Measurements from ENCODE around the gene LRRC8D. TPM values are rescaled to one million over a fixed set of nuclear protein-coding genes. Genes with fewer than 3 reads are reported as not detected.

LRRC8D gene
- total RNA-seq, 4 donors from 2014 or later, result 14.4 to 17.7 (median 15.7) TPM

DNA sequence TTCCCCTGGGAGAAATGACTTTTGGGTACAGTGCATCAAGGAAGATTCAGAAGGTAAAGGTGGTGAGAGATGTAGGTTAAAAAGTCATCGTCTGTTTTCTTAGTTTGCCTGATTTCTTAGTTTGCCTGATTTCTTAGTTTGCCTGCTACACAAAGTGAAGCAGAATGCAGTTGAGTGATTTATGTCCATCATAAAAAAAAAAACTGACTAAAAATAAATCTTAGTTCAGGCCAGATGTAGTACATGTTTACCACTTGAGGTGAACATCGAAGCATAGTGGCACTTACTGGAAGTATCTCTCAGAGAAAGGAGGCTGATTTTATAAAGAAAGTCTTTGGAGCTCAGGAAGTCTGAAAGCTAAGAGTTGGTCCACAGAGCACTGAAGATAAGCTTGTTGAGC, 79.5 kb downstream of the LRRC8D start:
- intact Hi-C loops (cut with DNase I; ENCODE audit: low total_unique reads), result no loop called here
- H3K4me3 ChIP-seq (ENCODE audit: low read depth, poor library complexity, severe bottlenecking), result no peak overlapping the region
- TF ChIP-seq CTCF (IDR thresholded peaks at IDR 0.05) (no peak), POLR2A (IDR thresholded peaks at IDR 0.05) (no peak)
- 72 to 73% methylated on average over 2 of the region's 2 CpGs for WGBS, 2 donors
- DNase-seq (ENCODE audit: low spot score in 2 of 2), result no peak

DNA sequence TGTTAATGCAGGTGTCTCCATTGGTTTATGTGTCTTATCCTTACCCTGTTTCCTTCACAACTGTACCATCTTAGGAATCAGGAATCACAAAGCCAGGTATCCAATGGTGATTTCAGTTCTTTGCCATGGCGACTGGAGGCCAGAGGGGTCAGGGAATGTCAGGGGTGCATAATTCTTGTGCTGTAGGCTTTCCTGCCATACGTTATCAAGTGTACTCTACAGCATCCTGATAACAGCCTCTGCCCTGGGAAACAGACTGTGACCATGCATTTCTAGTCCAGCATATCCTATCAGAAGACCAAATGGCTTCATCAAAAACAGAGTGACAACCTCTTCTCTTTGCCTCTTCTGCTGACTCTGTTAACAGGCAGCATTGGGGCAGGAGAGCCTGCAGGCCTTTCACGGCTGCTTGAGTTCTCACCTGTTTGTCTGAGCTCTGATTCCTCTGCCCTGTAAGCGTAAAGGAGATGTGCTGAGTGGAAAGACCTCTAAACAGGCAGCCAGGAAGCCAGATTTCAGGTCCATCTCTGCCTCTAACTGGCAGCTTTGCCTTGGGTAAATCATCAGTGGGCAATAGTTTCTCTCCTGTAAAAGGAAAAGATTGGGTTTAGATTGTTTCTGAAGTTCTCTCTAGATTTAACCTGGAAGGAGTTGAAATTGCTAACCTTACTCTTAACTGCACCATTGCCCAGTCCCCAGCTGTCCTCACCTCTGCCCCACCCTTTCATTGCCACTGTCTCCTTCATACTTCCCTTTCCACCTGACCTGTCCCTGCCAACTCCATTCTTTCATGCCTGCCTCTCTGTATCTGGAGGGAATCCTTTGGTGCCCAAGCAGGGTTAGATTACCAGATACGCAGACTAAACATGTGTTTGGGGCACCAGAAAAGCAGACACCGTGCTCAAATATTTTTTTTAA, 80.2 kb downstream of the LRRC8D start:
- DNase-seq (ENCODE audit: low spot score in 2 of 2), result no peak
- no peak overlapping the region for H3K4me3 ChIP-seq (ENCODE audit: low read depth, poor library complexity, severe bottlenecking)
- TF ChIP-seq CTCF (IDR thresholded peaks at IDR 0.05), result no peak
- TF ChIP-seq POLR2A (IDR thresholded peaks at IDR 0.05), result no peak
- WGBS, 2 donors, result 94 to 95% methylated on average over 6 of the region's 6 CpGs
- intact Hi-C loops (cut with DNase I; ENCODE audit: low total_unique reads), result no loop called here

DNA sequence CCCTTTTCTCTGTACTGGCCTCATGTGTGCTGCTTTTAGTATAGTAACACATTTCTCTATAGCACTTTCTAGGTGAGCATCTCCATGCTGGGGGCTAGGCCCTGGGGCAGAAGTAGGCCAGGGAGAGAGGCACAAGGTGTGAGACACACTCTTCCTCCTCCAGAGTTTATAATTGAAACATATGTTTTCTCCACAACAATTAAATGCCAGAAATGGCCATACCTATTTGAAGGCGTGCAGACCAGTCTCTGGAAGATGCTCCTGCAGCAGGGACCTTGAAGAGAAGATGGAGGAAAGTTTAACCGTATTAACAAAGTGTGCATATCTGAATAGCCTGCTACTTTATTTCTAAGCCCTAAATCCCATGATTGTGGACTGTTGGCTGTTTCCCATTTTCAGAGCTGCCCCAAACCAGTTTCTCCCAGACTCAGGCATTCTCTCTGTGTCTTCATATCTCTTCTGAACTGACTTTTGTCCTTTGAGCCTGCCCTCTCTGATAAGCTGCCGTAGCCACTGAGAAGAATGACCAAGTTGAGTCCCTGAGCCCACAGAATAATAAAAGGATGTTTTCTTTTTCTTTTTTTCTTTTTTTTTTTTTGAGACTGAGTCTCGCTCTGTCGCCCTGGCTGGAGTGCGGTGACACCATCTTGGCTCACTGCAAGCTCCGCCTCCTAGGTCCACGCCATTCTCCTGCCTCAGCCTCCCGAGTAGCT, 81.3 kb downstream of the LRRC8D start:
- WGBS, 2 donors, result 94 to 97% methylated on average over 9 of the region's 9 CpGs
- intact Hi-C loops (cut with DNase I; ENCODE audit: low total_unique reads), result no loop called here

DNA sequence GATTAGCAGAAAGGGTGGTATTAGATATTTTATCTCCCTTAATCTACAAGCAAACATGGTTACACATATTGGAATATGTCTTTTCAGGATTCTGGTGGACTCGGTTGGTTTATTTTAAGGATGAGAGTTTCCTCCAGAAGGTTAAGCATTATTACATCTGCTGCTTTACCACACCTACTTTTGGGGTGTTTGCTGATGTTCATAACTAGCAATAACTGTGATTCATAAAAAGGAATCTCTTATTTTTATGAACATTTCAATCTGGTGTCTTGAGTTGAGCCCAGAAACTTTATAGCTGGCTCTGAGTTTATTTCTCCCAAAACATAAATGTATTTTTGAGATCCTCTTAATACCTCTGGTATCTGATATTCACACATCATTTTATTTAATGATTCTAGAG, 82.7 kb downstream of the LRRC8D start:
- H3K4me3 ChIP-seq (ENCODE audit: low read depth, poor library complexity, severe bottlenecking), result no peak overlapping the region
- DNase-seq (ENCODE audit: low spot score in 2 of 2), result no peak
- WGBS, 2 donors, result 81 to 86% methylated on average over 1 of the region's 1 CpG
- intact Hi-C loops (cut with DNase I; ENCODE audit: low total_unique reads), result no loop called here
- TF ChIP-seq CTCF (IDR thresholded peaks at IDR 0.05) (no peak), POLR2A (IDR thresholded peaks at IDR 0.05) (no peak)

More for the DNA sequence above, 81.3 kb downstream of the LRRC8D start:
- TF ChIP-seq CTCF (IDR thresholded peaks at IDR 0.05) (no peak), POLR2A (IDR thresholded peaks at IDR 0.05) (no peak)
- no peak for DNase-seq (ENCODE audit: low spot score in 2 of 2)
- no peak overlapping the region for H3K4me3 ChIP-seq (ENCODE audit: low read depth, poor library complexity, severe bottlenecking)

DNA sequence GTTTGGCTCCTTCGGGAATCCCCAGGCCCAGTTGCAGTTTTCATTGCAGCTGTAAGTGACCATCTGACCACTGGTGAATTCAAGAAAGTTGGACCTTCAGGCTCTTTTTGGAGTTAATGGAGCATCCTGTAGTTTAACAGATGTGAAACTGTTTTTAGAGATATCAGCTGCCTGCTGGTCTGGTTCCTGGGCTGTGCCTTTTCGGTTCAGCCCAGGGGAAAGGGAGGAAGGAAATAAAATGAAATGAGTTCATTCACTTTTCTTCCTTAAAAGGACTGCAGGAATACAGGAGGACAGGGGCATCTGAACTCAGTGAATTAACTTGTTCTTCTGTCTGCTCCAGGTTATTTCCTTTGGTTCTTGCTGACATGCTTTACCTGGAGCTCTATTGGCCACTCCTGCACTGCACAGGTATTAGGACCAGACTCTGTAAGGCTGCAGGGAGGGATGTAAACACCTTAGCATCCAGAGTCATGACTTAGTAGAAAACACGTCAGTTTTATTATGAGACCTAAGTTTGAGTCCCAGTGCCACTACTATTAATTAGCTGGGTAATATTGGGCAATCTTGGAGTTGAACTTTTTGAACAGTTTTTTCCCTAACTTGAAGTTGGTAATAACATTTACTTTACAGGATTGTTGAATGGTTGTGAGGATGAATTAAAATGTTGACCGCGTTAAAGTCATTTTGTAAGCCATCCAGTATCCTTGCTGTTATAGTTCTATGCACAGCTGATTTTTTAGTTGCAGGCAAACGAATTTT, 83.6 kb downstream of the LRRC8D start:
- WGBS, 2 donors, result 66 to 75% methylated on average over 6 of the region's 6 CpGs
- intact Hi-C loops (cut with DNase I; ENCODE audit: low total_unique reads), result no loop called here
- no peak overlapping the region for H3K4me3 ChIP-seq (ENCODE audit: low read depth, poor library complexity, severe bottlenecking)
- DNase-seq (ENCODE audit: low spot score in 2 of 2), result no peak
- TF ChIP-seq POLR2A (IDR thresholded peaks at IDR 0.05) (no peak), CTCF (IDR thresholded peaks at IDR 0.05) (no peak)

Data from lower leg skin (tissue), 4 donors.